CD14-positive monocyte (primary cell): ENCODE measurements around the gene CTSO. TPM values are rescaled to one million over a fixed set of nuclear protein-coding genes. Genes with fewer than 3 reads are reported as not detected.

Experiments
- DNase-seq, 3 donors: peaks; one replicate each; pipeline ENCODE4 v3.0.0-alpha.2; 2011 to 2022
- H2AFZ ChIP-seq: 2 replicates; pipeline ENCODE4 v1.6.0; 2012; ENCODE audit warnings: mild to moderate bottlenecking, low read depth, low read length, inconsistent platforms; ENCODE audit not compliant: insufficient read depth, poor library complexity, severe bottlenecking
- H3K27ac ChIP-seq, 2 donors: 1 replicate in 1 of 2; 2 replicates in 1 of 2; pipeline ENCODE4 v1.5.1; 2012 to 2013; ENCODE audit warnings: low read length in 2 of 2, control low read depth in 1 of 2, inconsistent platforms in 1 of 2, low read depth in 1 of 2, mild to moderate bottlenecking in 1 of 2
- H3K27me3 ChIP-seq, 2 donors: one replicate each; pipeline versions ENCODE4 v1.6.0 to v1.6.1; 2011 to 2013; ENCODE audit warnings: low read length in 2 of 2; ENCODE audit not compliant: control insufficient read depth in 2 of 2, insufficient read depth in 2 of 2
- H3K36me3 ChIP-seq, 2 donors: replicated peaks in 1 of 2; 1 replicate in 1 of 2; 2 replicates in 1 of 2; pipeline versions ENCODE4 v1.5.1 to v1.6.1; 2012 to 2013; ENCODE audit warnings: low read length in 2 of 2, control low read depth in 1 of 2, inconsistent platforms in 1 of 2, mild to moderate bottlenecking in 1 of 2; ENCODE audit not compliant: insufficient read depth in 2 of 2, control insufficient read depth in 1 of 2
- H3K4me1 ChIP-seq, 2 donors: 1 replicate in 1 of 2; 2 replicates in 1 of 2; pipeline versions ENCODE4 v1.5.1 to v1.6.1; 2012 to 2013; ENCODE audit warnings: low read length in 2 of 2, control low read depth in 1 of 2, inconsistent platforms in 1 of 2, mild to moderate bottlenecking in 1 of 2, moderate library complexity in 1 of 2; ENCODE audit not compliant: insufficient read depth in 2 of 2, control insufficient read depth in 1 of 2
- H3K4me2 ChIP-seq: replicated peaks from 2 replicates; pipeline ENCODE3; 2012; ENCODE audit warnings: low read length, moderate library complexity, mild to moderate bottlenecking; ENCODE audit not compliant: poor library complexity, severe bottlenecking; ENCODE audit errors: extremely low read depth
- H3K4me3 ChIP-seq, 3 experiments: fragments of 200-600 bp in 1 of 3; sonication (generic) in 1 of 3; replicated peaks in 1 of 3; 1 replicate in 2 of 3; 2 replicates in 1 of 3; pipeline ENCODE4 v1.5.1; 2011 to 2013; ENCODE audit warnings: low read length in 3 of 3, mild to moderate bottlenecking in 3 of 3, control low read depth in 2 of 3, low read depth in 2 of 3, inconsistent platforms in 1 of 3, moderate library complexity in 1 of 3
- H3K79me2 ChIP-seq: 2 replicates; pipeline ENCODE4 v1.6.0; 2012; ENCODE audit warnings: mild to moderate bottlenecking, control low read depth, inconsistent platforms, low read length, moderate library complexity; ENCODE audit not compliant: insufficient read depth
- H3K9ac ChIP-seq: 2 replicates; pipeline ENCODE4 v1.6.0; 2017; ENCODE audit warnings: low read length, mild to moderate bottlenecking; ENCODE audit not compliant: insufficient read depth, poor library complexity, severe bottlenecking
- H3K9me3 ChIP-seq, 2 donors: replicated peaks in 1 of 2; 1 replicate in 1 of 2; 2 replicates in 1 of 2; pipeline versions ENCODE4 v1.5.1 to v1.6.1; 2012 to 2013; ENCODE audit warnings: low read length in 2 of 2, control low read depth in 1 of 2; ENCODE audit not compliant: control insufficient read depth in 1 of 2, insufficient read depth in 1 of 2
- H4K20me1 ChIP-seq: 2 replicates; pipeline ENCODE4 v1.6.0; 2012; ENCODE audit warnings: mild to moderate bottlenecking, low read length, control low read depth, moderate library complexity; ENCODE audit not compliant: insufficient read depth
- H3K27ac Mint-ChIP-seq, 7 donors: one replicate each; pipeline ENCODE4 v1.8.0; 2020; ENCODE audit warnings: mild to moderate bottlenecking in 7 of 7, mixed read lengths in 7 of 7, moderate library complexity in 6 of 7, inconsistent platforms in 2 of 7
- H3K27me3 Mint-ChIP-seq, 3 donors: one replicate each; pipeline ENCODE4 v1.8.0; 2021 to 2022; ENCODE audit warnings: low read depth in 3 of 3, mild to moderate bottlenecking in 3 of 3, mixed read lengths in 3 of 3, moderate library complexity in 3 of 3, inconsistent platforms in 1 of 3
- H3K36me3 Mint-ChIP-seq, 2 donors: one replicate each; pipeline ENCODE4 v1.8.0; 2020; ENCODE audit warnings: mixed read lengths in 2 of 2, inconsistent platforms in 1 of 2, mild to moderate bottlenecking in 1 of 2
- H3K4me1 Mint-ChIP-seq: one replicate; pipeline ENCODE4 v1.8.0; 2020; ENCODE audit warnings: mild to moderate bottlenecking, mixed read lengths
- H3K4me3 Mint-ChIP-seq, 2 donors: one replicate each; pipeline ENCODE4 v1.8.0; 2020; ENCODE audit warnings: mild to moderate bottlenecking in 2 of 2, mixed read lengths in 2 of 2, moderate library complexity in 1 of 2
- H3K9me3 Mint-ChIP-seq, 7 donors: one replicate each; pipeline ENCODE4 v1.8.0; 2020 to 2022; ENCODE audit warnings: mixed read lengths in 7 of 7, mild to moderate bottlenecking in 6 of 7, moderate library complexity in 6 of 7, inconsistent platforms in 2 of 7
- WGBS: methylation state at CpG from one replicate; pipeline ENCODE4 v1.1.5; 2013; ENCODE audit warnings: missing lambda C conversion rate; ENCODE audit not compliant: insufficient coverage; 5-methylcytosine and 5-hydroxymethylcytosine counted together
- intact Hi-C, 2 donors: fragments of 100-400 bp; cut with micrococcal nuclease; formaldehyde crosslinking; loops; one replicate each; pipeline versions ENCODE4 v1.15.0 to v1.15.1; 2023
- polyA plus RNA-seq, 3 donors: library from polyadenylated mRNA; depleted of rRNA in 1 of 3; unstranded in 2 of 3; stranded (reverse) in 1 of 3; fragments of 300-500 nt in 2 of 3; fragments of >200 nt in 1 of 3; fragmentation: Illumina TruSeq in 2 of 3; gene quantifications; 1 replicate in 2 of 3; 2 replicates in 1 of 3; pipeline ENCODE4 v1.2.3, GENCODE V29; 2012 to 2021
- TF ChIP-seq, protein P1 (sequence below): fragments of 200-600 bp; IDR thresholded peaks from one replicate; pipeline ENCODE4 v1.8.0; 2022; ENCODE audit warnings: antibody characterized with exemption, mild to moderate bottlenecking

Gene CTSO
- polyA plus RNA-seq, 3 donors: 18.6 to 49.1 (median 44.7) TPM

DNA sequence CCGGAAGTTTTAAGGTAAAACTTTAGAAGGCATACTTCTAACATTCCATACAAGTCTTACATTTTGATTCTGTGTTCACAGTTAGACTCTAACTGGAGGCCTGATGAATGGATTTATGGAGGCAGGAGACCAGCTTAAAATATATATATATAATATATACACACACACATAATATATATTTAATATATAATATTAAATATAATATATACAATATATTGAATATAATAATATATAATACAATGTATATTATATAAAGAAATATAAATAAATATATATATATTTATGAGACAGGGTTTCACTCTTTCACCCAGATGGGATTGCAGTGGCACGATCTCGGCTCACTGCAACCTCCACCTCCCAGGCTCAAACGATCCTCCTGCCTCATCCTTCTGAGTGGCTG, 7.9 kb upstream of the CTSO start:
- Histone ChIP-seq H3K4me1 (peaks cover 8 to 12% of the 10 kb centered on the region in 2 donors), H3K27ac (no peak overlapping the region), H3K9me3 (no peaks in the 10 kb centered on the region), H3K4me2 (no peak overlapping the region), H3K4me3 (no peak overlapping the region), H3K27me3 (no peaks in the 10 kb centered on the region), H2AFZ (no peak overlapping the region), H4K20me1 (no peaks in the 10 kb centered on the region), H3K9ac (no peak overlapping the region), H3K79me2 (no peaks in the 10 kb centered on the region), H3K36me3 (no peaks in the 10 kb centered on the region)
- intact Hi-C loops: loop anchor here in 1 of 2 donors (10.0 kb wide), 1 partner anchor 1013 kb away; the partner anchor contains the start of gene PDGFC
- no peak for DNase-seq
- H3K4me3 Mint-ChIP-seq: no peak overlapping the region
- no peaks in the 10 kb centered on the region for H3K36me3 Mint-ChIP-seq
- H3K27me3 Mint-ChIP-seq: peaks cover 0 to 2% (median 2%) of the 10 kb centered on the region in 3 donors
- peaks cover 0 to 6% (median 0%) of the 10 kb centered on the region in 7 donors for H3K9me3 Mint-ChIP-seq
- WGBS: no CpG with 5 or more reads among the region's 4 CpGs
- TF ChIP-seq, protein P1, sequence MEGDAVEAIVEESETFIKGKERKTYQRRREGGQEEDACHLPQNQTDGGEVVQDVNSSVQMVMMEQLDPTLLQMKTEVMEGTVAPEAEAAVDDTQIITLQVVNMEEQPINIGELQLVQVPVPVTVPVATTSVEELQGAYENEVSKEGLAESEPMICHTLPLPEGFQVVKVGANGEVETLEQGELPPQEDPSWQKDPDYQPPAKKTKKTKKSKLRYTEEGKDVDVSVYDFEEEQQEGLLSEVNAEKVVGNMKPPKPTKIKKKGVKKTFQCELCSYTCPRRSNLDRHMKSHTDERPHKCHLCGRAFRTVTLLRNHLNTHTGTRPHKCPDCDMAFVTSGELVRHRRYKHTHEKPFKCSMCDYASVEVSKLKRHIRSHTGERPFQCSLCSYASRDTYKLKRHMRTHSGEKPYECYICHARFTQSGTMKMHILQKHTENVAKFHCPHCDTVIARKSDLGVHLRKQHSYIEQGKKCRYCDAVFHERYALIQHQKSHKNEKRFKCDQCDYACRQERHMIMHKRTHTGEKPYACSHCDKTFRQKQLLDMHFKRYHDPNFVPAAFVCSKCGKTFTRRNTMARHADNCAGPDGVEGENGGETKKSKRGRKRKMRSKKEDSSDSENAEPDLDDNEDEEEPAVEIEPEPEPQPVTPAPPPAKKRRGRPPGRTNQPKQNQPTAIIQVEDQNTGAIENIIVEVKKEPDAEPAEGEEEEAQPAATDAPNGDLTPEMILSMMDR: no peak
- H3K4me1 Mint-ChIP-seq: peaks cover 11% of the 10 kb centered on the region
- H3K27ac Mint-ChIP-seq: no peak overlapping the region

DNA sequence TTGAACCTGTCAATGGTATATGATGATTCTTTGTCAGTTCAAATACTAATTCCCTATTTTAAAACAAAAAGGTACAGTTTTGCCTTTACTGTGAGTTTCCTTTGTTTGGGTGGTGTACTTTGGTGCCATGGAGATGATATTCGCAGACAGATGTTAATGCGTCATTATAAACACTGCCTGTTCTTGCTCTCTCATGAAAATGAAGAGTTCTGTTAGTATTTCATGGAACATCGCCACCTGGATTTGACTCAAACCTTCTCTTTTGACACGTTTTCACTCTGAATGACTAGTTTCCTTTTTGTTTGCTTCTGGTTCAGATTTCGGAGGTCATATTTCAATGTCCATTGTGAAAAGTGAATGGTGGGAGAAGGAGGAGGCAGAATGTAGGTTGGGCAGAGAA, 6.9 kb upstream of the CTSO start:
- Histone ChIP-seq H3K9me3 (no peaks in the 10 kb centered on the region), H3K4me1 (peaks cover 8 to 12% of the 10 kb centered on the region in 2 donors), H3K4me2 (no peak overlapping the region), H3K36me3 (no peaks in the 10 kb centered on the region), H3K9ac (no peak overlapping the region), H3K27me3 (no peaks in the 10 kb centered on the region), H4K20me1 (no peaks in the 10 kb centered on the region), H3K27ac (no peak overlapping the region), H3K4me3 (no peak overlapping the region), H3K79me2 (no peaks in the 10 kb centered on the region), H2AFZ (no peak overlapping the region)
- intact Hi-C loops: loop anchor here in 1 of 2 donors (10.0 kb wide), 1 partner anchor 1014 kb away; the partner anchor contains the start of gene PDGFC
- H3K27me3 Mint-ChIP-seq: peaks cover 0 to 2% (median 2%) of the 10 kb centered on the region in 3 donors
- peaks cover 0 to 6% (median 0%) of the 10 kb centered on the region in 7 donors for H3K9me3 Mint-ChIP-seq
- no peak overlapping the region for H3K27ac Mint-ChIP-seq
- no peaks in the 10 kb centered on the region for H3K36me3 Mint-ChIP-seq
- TF ChIP-seq, protein P1: no peak
- no peak for DNase-seq
- H3K4me3 Mint-ChIP-seq: no peak overlapping the region
- peaks cover 11% of the 10 kb centered on the region for H3K4me1 Mint-ChIP-seq
- WGBS: 100% methylated on average over 1 of the region's 5 CpGs
